Panc1 (cell line): ENCODE results near the gene HDDC2. TPM values are rescaled to one million over a fixed set of nuclear protein-coding genes. Genes with fewer than 3 reads are reported as not detected.

Experiments used
- ATAC-seq: fragments of 200-7000 bp; cut with Tn5 transposase; 2 replicates; pipeline ENCODE4 v1.9.1; 2020; ENCODE audit warnings: mild to moderate bottlenecking, moderate library complexity
- BruUV-seq: library from RNA; stranded (reverse); fragments of 400-500 nt; replicated peaks from 2 replicates; lab custom pipeline; 2021; lab: Mats Ljungman, UMichigan
- CTCF ChIA-PET: fragments of 300-600 bp; sonication (Branson Sonifier 250); formaldehyde crosslinking; loops from one replicate; lab custom pipeline; 2022; ENCODE audit warnings: antibody characterized with exemption; lab: Charles Lee
- POLR2A ChIA-PET: fragments of 300-600 bp; sonication (Branson Sonifier 250); formaldehyde crosslinking; loops from one replicate; lab custom pipeline; 2022; ENCODE audit warnings: antibody characterized with exemption; lab: Charles Lee
- DNase-seq: peaks from one replicate; pipeline ENCODE4 v3.0.0-alpha.2; 2010; ENCODE audit warnings: low read depth, low spot score
- H3K27ac ChIP-seq: 2 replicates; pipeline ENCODE4 v1.5.1; 2011; ENCODE audit warnings: mild to moderate bottlenecking, low read length, inconsistent platforms
- H3K27me3 ChIP-seq: fragments of 200-500 bp; sonication (Bioruptor generic); 2 replicates; pipeline ENCODE4 v1.6.0; 2014; ENCODE audit warnings: low read length, inconsistent platforms; ENCODE audit not compliant: control insufficient read depth, insufficient read depth
- H3K36me3 ChIP-seq: fragments of 200-500 bp; sonication (Bioruptor generic); 2 replicates; pipeline ENCODE4 v1.5.1; 2014; ENCODE audit warnings: inconsistent platforms, mild to moderate bottlenecking, low read length, moderate library complexity; ENCODE audit not compliant: control insufficient read depth, insufficient read depth
- H3K4me1 ChIP-seq: 2 replicates; pipeline ENCODE4 v1.5.1; 2011; ENCODE audit warnings: inconsistent platforms, mild to moderate bottlenecking, low read length, moderate library complexity; ENCODE audit not compliant: control insufficient read depth, insufficient read depth
- H3K4me3 ChIP-seq, 2 experiments: 2 replicates each; pipeline ENCODE4 v1.5.1; 2011 to 2012; ENCODE audit warnings: low read depth in 2 of 2, low read length in 2 of 2, mild to moderate bottlenecking in 2 of 2, inconsistent platforms in 1 of 2, moderate library complexity in 1 of 2
- H3K9me3 ChIP-seq: fragments of 200-500 bp; sonication (Bioruptor generic); 2 replicates; pipeline ENCODE4 v1.5.1; 2014; ENCODE audit warnings: low read depth, mild to moderate bottlenecking, inconsistent platforms, low read length, moderate library complexity; ENCODE audit not compliant: control insufficient read depth, insufficient read depth
- CTCF ChIP-seq: fragments of 450-650 bp; IDR thresholded peaks from 2 replicates; pipeline ENCODE4 v1.5.1; 2017; ENCODE audit warnings: mild to moderate bottlenecking
- POLR2AphosphoS5 ChIP-seq: IDR thresholded peaks from 2 replicates; pipeline ENCODE4 v1.6.1; 2012; ENCODE audit warnings: mild to moderate bottlenecking, low read depth, low read length, moderate library complexity
- REST ChIP-seq, 2 experiments: IDR thresholded peaks; 2 replicates each; pipeline ENCODE4 v1.6.1; 2011 to 2012; ENCODE audit warnings: low read depth in 2 of 2, control low read depth in 1 of 2, low read length in 1 of 2, mild to moderate bottlenecking in 1 of 2, moderate library complexity in 1 of 2; ENCODE audit not compliant: insufficient read depth in 1 of 2
- SIN3A ChIP-seq: IDR thresholded peaks from 2 replicates; pipeline ENCODE4 v1.6.1; 2012; ENCODE audit warnings: low read depth, mild to moderate bottlenecking, low read length, moderate library complexity, borderline replicate concordance; ENCODE audit not compliant: insufficient read depth
- TCF7L2 ChIP-seq: IDR thresholded peaks from 2 replicates; pipeline ENCODE4 v1.6.1; 2011; ENCODE audit warnings: mild to moderate bottlenecking, low read depth, low read length, inconsistent platforms
- in situ Hi-C: cut with HindIII; loops from 2 replicates; pipeline ENCODE4 v1.10.0; 2016; ENCODE audit warnings: low sequenced_read_pairs, low pct_unique_long_range_greater_than_20kb
- intact Hi-C: fragments of 100-400 bp; cut with micrococcal nuclease; formaldehyde crosslinking; loops from one replicate; pipeline ENCODE4 v1.10.0; 2022; ENCODE audit not compliant: unreplicated experiment
- total RNA-seq: library from RNA; stranded (reverse); gene quantifications from one replicate; pipeline ENCODE4 v1.2.1, GENCODE V29; 2021; ENCODE audit not compliant: unreplicated experiment

The HDDC2 gene
- total RNA-seq, 1 experiment from 2014 or later: 88.8 TPM

GRCh38 chr6:125325586-125325985 is 23.8 kb upstream of the HDDC2 start:
- Histone ChIP-seq H3K4me1 (no peaks in the 10 kb centered on the region), H3K9me3 (no peaks in the 10 kb centered on the region), H3K36me3 (no peaks in the 10 kb centered on the region), H3K4me3 (no peak overlapping the region), H3K27ac (no peak overlapping the region), H3K27me3 (peaks cover 18% of the 10 kb centered on the region; the same call in 1 of the 2 replicates)
- BruUV-seq: no TSS peak
- ATAC-seq (no peak), DNase-seq (no peak)
- intact Hi-C loops (no loop called here), in situ Hi-C loops (no loop called here)
- no peak for TF ChIP-seq POLR2AphosphoS5
- no peak for TF ChIP-seq CTCF
- TF ChIP-seq TCF7L2: no peak
- TF ChIP-seq SIN3A: no peak
- no peak for TF ChIP-seq REST (IDR thresholded peaks at IDR 0.05; ENCODE audit: insufficient read depth in 1 of 2, low read depth in 2 of 2, low read length in 1 of 2)
- CTCF ChIA-PET: no interaction called here
- POLR2A ChIA-PET: no interaction called here

GRCh38 chr6:125323376-125323775 is 21.6 kb upstream of the HDDC2 start:
- Histone ChIP-seq H3K9me3 (no peaks in the 10 kb centered on the region), H3K27ac (no peak overlapping the region), H3K36me3 (no peaks in the 10 kb centered on the region), H3K4me1 (no peaks in the 10 kb centered on the region), H3K27me3 (0 out of 2 replicates have a peak, but pooled peaks cover 7% of the 10 kb centered on the region), H3K4me3 (no peak overlapping the region)
- intact Hi-C loops: no loop called here
- in situ Hi-C loops: no loop called here
- CTCF ChIA-PET: no interaction called here
- no TSS peak for BruUV-seq
- DNase-seq (no peak), ATAC-seq (no peak)
- TF ChIP-seq REST (IDR thresholded peaks at IDR 0.05; ENCODE audit: insufficient read depth in 1 of 2, low read depth in 2 of 2, low read length in 1 of 2) (no peak), SIN3A (no peak), TCF7L2 (no peak), POLR2AphosphoS5 (no peak), CTCF (no peak)
- POLR2A ChIA-PET: no interaction called here
